IPS DF 19.7 (cell line): Measurements from ENCODE around the gene ATP5F1D.

Experiments used
- DNase-seq: peaks from one replicate; pipeline ENCODE4 v3.0.0-alpha.2; 2013; ENCODE audit warnings: low read depth, low spot score

Gene ATP5F1D

GRCh38 chr19:1232652-1233072 is 8.9 kb upstream of the ATP5F1D start:
- no peak for DNase-seq

- DNase-seq, result no peak
These were observed 8.4 kb upstream of the ATP5F1D start for GRCh38 chr19:1233115-1233667.

- no peak for DNase-seq
These were observed 7.2 kb upstream of the ATP5F1D start for GRCh38 chr19:1234051-1234954.

- DNase-seq, result no peak
These were observed 6.6 kb upstream of the ATP5F1D start for GRCh38 chr19:1234955-1235380.

- DNase-seq, result no peak
These were observed 5.7 kb upstream of the ATP5F1D start for GRCh38 chr19:1235625-1236538.

GRCh38 chr19:1236576-1236975 is 5.0 kb upstream of the ATP5F1D start:
- DNase-seq, result no peak

- no peak for DNase-seq
These were observed 4.4 kb upstream of the ATP5F1D start for GRCh38 chr19:1237027-1237659.

GRCh38 chr19:1237754-1238368 is 3.7 kb upstream of the ATP5F1D start, which contains the start of gene CBARP:
CBARP (minus strand) TSS chr19:1238005; CDS start chr19:1236100, 1,905 bp downstream.
- no peak for DNase-seq

GRCh38 chr19:1238369-1239303 is 2.9 kb upstream of the ATP5F1D start:
- DNase-seq, result no peak

- no peak for DNase-seq
These were observed 2.1 kb upstream of the ATP5F1D start for GRCh38 chr19:1239420-1239795.

- no peak for DNase-seq
These were observed 1.5 kb upstream of the ATP5F1D start for GRCh38 chr19:1239796-1240737.

GRCh38 chr19:1240925-1241324 is 626 bp upstream of the ATP5F1D start:
- no peak for DNase-seq

GRCh38 chr19:1243768-1244692 is 2.5 kb downstream of the ATP5F1D start:
- no peak for DNase-seq

GRCh38 chr19:1244693-1245451 is 3.3 kb downstream of the ATP5F1D start:
- DNase-seq, result no peak

- DNase-seq, result no peak
These were observed 4.1 kb downstream of the ATP5F1D start for GRCh38 chr19:1245494-1246264.
